Measurements from ENCODE around the gene C17orf107. TPM values are rescaled to one million over a fixed set of nuclear protein-coding genes. Genes with fewer than 3 reads are reported as not detected.
A peak's percentile ranks its signal among the peaks of the same experiment; 100 is the strongest.

C17orf107 gene
- total and polyA plus RNA-seq, 2 of the 13 experiments (the other 11 are each of a cell fraction or from before 2014, with no cell fraction given) = 0.20 to 0.59 TPM

DNA sequence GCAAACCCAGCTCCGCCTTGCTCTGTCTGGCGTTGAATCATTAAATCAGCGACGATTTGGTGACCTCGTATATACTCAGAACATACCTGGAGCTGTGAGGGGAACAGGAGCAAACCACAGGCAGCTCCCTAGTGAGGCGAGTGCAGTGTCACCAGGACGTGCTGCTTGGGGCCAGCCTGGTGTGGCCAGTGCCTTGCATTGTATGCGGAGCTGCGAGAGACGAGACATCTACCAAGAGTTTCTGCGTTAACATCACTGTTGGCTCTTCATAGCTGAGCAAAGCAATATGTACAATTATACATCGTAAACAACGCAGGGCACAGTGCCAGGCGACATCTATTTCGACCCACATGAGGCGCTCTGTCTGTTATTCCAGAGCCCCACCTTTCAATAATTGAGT, 38.3 kb upstream of the C17orf107 start (continued):
- TF ChIP-seq POGK (CRISPR knock-in tag; conservative IDR thresholded peaks at IDR 0.05) = no peak
- no peak for TF ChIP-seq CC2D1A (CRISPR knock-in tag; IDR thresholded peaks at IDR 0.05)

DNA sequence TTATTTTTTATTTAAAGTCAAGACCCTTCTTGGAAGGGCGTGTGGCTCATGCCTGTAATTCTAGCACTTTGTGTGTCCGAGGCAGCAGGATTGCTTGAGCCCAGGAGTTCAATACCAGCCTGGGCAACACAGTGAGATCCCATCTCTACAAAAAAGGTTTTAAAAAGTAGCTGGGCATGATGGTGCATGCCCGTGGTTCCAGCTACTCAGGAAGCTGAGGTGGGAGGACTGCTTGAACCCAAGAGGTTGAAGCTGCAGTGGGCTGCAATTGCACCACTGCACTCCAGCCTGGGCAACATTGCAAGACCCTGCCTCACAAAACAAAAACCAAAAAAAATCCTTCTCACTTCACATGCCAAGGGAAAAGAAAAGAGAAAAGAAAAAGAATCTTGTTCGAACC, 36.6 kb upstream of the C17orf107 start:
- no peaks in the 10 kb centered on the region for H3K27me3 ChIP-seq (ENCODE audit: control insufficient read depth in 1 of 2, insufficient read depth in 2 of 2, low read length in 2 of 2)
- BruUV-seq (replicated peaks) = no TSS peak
- H3K36me3 ChIP-seq (replicated peaks in 1 of 2; ENCODE audit: control insufficient read depth in 1 of 2, insufficient read depth in 2 of 2, low read length in 2 of 2) = peaks cover 11 to 31% of the 10 kb centered on the region in 2 experiments

More for the DNA sequence above, 36.6 kb upstream of the C17orf107 start:
- no peaks in the 10 kb centered on the region for H4K20me1 ChIP-seq (ENCODE audit: insufficient read depth, low read length)
- no peak for TF ChIP-seq ARID5B (CRISPR knock-in tag; IDR thresholded peaks at IDR 0.05)
- no peak for TF ChIP-seq POLR2AphosphoS2 (IDR thresholded peaks at IDR 0.05; ENCODE audit: low read depth, low read length)
- TF ChIP-seq IKZF1 (IDR thresholded peaks at IDR 0.05) = no peak
- TF ChIP-seq, protein P1, sequence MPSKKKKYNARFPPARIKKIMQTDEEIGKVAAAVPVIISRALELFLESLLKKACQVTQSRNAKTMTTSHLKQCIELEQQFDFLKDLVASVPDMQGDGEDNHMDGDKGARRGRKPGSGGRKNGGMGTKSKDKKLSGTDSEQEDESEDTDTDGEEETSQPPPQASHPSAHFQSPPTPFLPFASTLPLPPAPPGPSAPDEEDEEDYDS (CRISPR knock-in tag; IDR thresholded peaks at IDR 0.05) = no peak
- no peak for TF ChIP-seq GLMP (CRISPR knock-in tag; IDR thresholded peaks at IDR 0.05; ENCODE audit: borderline replicate concordance)
- TF ChIP-seq PITX1 (CRISPR knock-in tag; IDR thresholded peaks at IDR 0.05) = no peak
- TF ChIP-seq ZNF121 (CRISPR knock-in tag; IDR thresholded peaks at IDR 0.05) = peak; percentile 87
- no peak overlapping the region for H2AFZ ChIP-seq (ENCODE audit: low read length)
- 99% methylated on average over 4 of the region's 4 CpGs for WGBS (ENCODE audit: low lambda C conversion rate)
- no peak overlapping the region for H3K27ac ChIP-seq (ENCODE audit: extremely low read length, insufficient read depth, low read length)
- intact Hi-C loops (cut with micrococcal nuclease; ENCODE audit: unreplicated experiment) (no loop called here), in situ Hi-C loops (cut with HindIII; ENCODE audit: extremely low pct_ligation_motif_present, low pct_unique_long_range_greater_than_20kb) (no loop called here)
- DNase-seq (ENCODE audit: low spot score) = no peak
- H3K9me3 ChIP-seq (ENCODE audit: low read length) = no peaks in the 10 kb centered on the region
- ChIA-PET POLR2A (interaction anchor here (2.1 kb wide), 1 partner anchor 73 kb away, joined by 9 read pairs; no protein-coding TSS in a partner anchor), CTCF (ENCODE audit: low intra/inter-chr PET ratio, low total read pairs) (no interaction called here)
- no peak for FAIRE-seq
- no peak overlapping the region for H3K4me2 ChIP-seq (ENCODE audit: low read depth, low read length)
- no peak for ATAC-seq
- H3K4me1 ChIP-seq (ENCODE audit: insufficient read depth, low read length) = peaks cover 47% of the 10 kb centered on the region
- H3K4me3 ChIP-seq (replicated peaks in 1 of 3; ENCODE audit: insufficient read depth in 1 of 3, low read depth in 2 of 3, low read length in 3 of 3) = no peak overlapping the region
- peaks cover 40% of the 10 kb centered on the region for H3K79me2 ChIP-seq (ENCODE audit: insufficient read depth, low read length)
- H3K9ac ChIP-seq (ENCODE audit: insufficient read depth, low read depth, low read length) = no peak overlapping the region

All from HepG2 (cell line).